HFFc6 (cell line): Measurements from ENCODE around the gene LY86. TPM values are rescaled to one million over a fixed set of nuclear protein-coding genes. Genes with fewer than 3 reads are reported as not detected.

Experiments
- DNase-seq: peaks from one replicate; pipeline ENCODE4 v3.0.0-alpha.2; 2018
- H3K27ac Mint-ChIP-seq: 2 replicates; pipeline ENCODE4 v1.8.0; 2020; ENCODE audit warnings: mild to moderate bottlenecking, mixed read lengths
- H3K27me3 Mint-ChIP-seq: 2 replicates; pipeline ENCODE4 v1.8.0; 2021; ENCODE audit warnings: mild to moderate bottlenecking, moderate library complexity, mixed read lengths; ENCODE audit not compliant: insufficient read depth
- H3K36me3 Mint-ChIP-seq: 2 replicates; pipeline ENCODE4 v1.8.0; 2021; ENCODE audit warnings: low read depth, mixed read lengths
- H3K4me1 Mint-ChIP-seq: 2 replicates; pipeline ENCODE4 v1.8.0; 2020; ENCODE audit warnings: low read depth, mixed read lengths
- H3K4me3 Mint-ChIP-seq: 2 replicates; pipeline ENCODE4 v1.8.0; 2020; ENCODE audit warnings: mild to moderate bottlenecking, moderate library complexity, mixed read lengths
- H3K9me3 Mint-ChIP-seq: 2 replicates; pipeline ENCODE4 v1.8.0; 2020; ENCODE audit warnings: mild to moderate bottlenecking, mixed read lengths
- CTCF ChIP-seq: fragments of 200-600 bp; sonication (generic); IDR thresholded peaks from 2 replicates; pipeline ENCODE4 v1.5.0; 2021; ENCODE audit warnings: antibody characterized with exemption, mild to moderate bottlenecking
- total RNA-seq, 6 experiments: library from RNA; stranded (reverse); fragmentation: NEBNext Ultra II Directional; extraction: Animal tissue kit (Norgen Biotek cat#: 25700); gene quantifications; 2 replicates in 1 of 6; 3 replicates in 5 of 6; pipeline ENCODE4 v1.2.3, GENCODE V29; 2021

LY86 gene
- total RNA-seq, 6 experiments from 2014 or later: not detected

GRCh38 chr6:6566766-6567165 lies 21.8 kb upstream of the LY86 start:
- Mint-ChIP-seq H3K27me3 (peaks cover 5% of the 10 kb centered on the region), H3K9me3 (peaks cover 32% of the 10 kb centered on the region), H3K4me3 (no peak overlapping the region), H3K4me1 (no peaks in the 10 kb centered on the region), H3K36me3 (no peaks in the 10 kb centered on the region; the same call in 1 of the 2 replicates), H3K27ac (no peak overlapping the region)
- DNase-seq: no peak
- no peak for TF ChIP-seq CTCF

- no peak overlapping the region for H3K27ac Mint-ChIP-seq
- no peak for DNase-seq
- no peaks in the 10 kb centered on the region; the same call in 1 of the 2 replicates for H3K36me3 Mint-ChIP-seq
- H3K4me3 Mint-ChIP-seq: no peak overlapping the region
- no peaks in the 10 kb centered on the region for H3K4me1 Mint-ChIP-seq
- no peak for TF ChIP-seq CTCF
- peaks cover 5% of the 10 kb centered on the region; the same call in 1 of the 2 replicates for H3K27me3 Mint-ChIP-seq
- peaks cover 29% of the 10 kb centered on the region for H3K9me3 Mint-ChIP-seq
These were observed 19.3 kb upstream of the LY86 start for GRCh38 chr6:6569096-6569810.

- no peak for DNase-seq
- Mint-ChIP-seq H3K4me3 (no peak overlapping the region), H3K36me3 (no peaks in the 10 kb centered on the region; the same call in 1 of the 2 replicates), H3K27me3 (peaks cover 1% of the 10 kb centered on the region; the same call in 1 of the 2 replicates), H3K9me3 (peaks cover 29% of the 10 kb centered on the region), H3K27ac (no peak overlapping the region), H3K4me1 (no peaks in the 10 kb centered on the region)
- no peak for TF ChIP-seq CTCF
These were observed 18.7 kb upstream of the LY86 start for GRCh38 chr6:6569811-6570164.

- Mint-ChIP-seq H3K36me3 (no peaks in the 10 kb centered on the region; the same call in 1 of the 2 replicates), H3K9me3 (peaks cover 29% of the 10 kb centered on the region), H3K4me3 (no peak overlapping the region), H3K27ac (no peak overlapping the region), H3K4me1 (no peaks in the 10 kb centered on the region), H3K27me3 (peaks cover 1% of the 10 kb centered on the region; the same call in 1 of the 2 replicates)
- TF ChIP-seq CTCF: no peak
- no peak for DNase-seq
These were observed 17.4 kb upstream of the LY86 start for GRCh38 chr6:6570929-6571671.

GRCh38 chr6:6575143-6575542 lies 13.4 kb upstream of the LY86 start:
- no peaks in the 10 kb centered on the region for H3K36me3 Mint-ChIP-seq
- TF ChIP-seq CTCF: no peak
- peaks cover 35% of the 10 kb centered on the region for H3K9me3 Mint-ChIP-seq
- DNase-seq: no peak
- H3K4me1 Mint-ChIP-seq: no peaks in the 10 kb centered on the region
- no peak overlapping the region for H3K4me3 Mint-ChIP-seq
- no peaks in the 10 kb centered on the region for H3K27me3 Mint-ChIP-seq
- H3K27ac Mint-ChIP-seq: no peak overlapping the region
